ENCODE measurements around the gene TEX10.
"Not testable (repeated sequence)": the region's sequence is repeated elsewhere in the genome, so short reads cannot be mapped to it uniquely, and the experiment has no call there.

Gene TEX10
- total RNA-seq = 20.4 to 28.1 (median 27.9) reads per million in 3 donors

DNA sequence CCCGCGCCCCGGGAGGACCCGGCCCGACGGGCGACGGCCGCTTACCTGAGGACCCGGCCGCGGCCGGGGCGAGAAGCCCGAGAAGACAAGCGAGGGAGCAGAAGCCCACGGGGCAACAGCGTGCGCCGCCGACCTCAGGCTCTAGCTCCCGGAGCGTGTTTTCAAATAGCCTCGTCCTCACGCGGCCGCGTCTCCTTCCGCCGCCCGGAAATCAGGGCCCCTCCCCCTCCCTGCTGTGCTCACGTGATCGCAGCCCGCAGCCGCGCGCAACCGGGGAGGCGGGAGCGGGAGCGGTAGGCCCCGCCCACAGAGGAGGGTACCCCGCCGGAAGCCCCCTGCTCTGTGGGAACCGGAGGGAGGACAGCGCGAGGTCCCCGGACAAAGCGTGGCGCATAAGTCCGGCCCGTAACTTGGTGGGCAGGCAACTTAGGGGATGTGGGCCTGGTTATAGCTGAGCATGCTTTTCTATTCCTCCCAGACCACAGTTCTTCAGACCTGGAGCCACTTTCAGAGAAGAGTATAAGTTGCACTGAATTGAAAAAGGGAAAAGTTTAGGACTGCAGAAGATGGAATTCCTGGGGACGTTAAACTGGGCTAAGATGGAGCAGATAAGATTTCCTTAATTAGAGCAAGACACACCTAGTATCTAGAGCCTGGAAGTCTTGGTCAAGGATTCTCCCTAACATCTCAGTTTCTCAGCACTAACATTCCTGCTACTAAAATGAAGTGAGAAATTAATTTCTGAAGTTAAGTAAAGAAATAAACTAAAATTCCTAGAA is at the start of gene TEX10:
Gene TEX10 (minus strand): TSS at position 216 of the 779 bp plus-strand sequence. CDS start 3,579 bp downstream, outside the sequence.
- Histone ChIP-seq H3K27ac (ENCODE audit: insufficient read depth, low read length, poor library complexity, severe bottlenecking) (peak within 1 kb of the TSS; percentile 71), H3K4me3 (ENCODE audit: insufficient read depth, low read depth, low read length, poor library complexity, severe bottlenecking) (peak within 1 kb of the TSS; percentile 78), H3K36me3 (ENCODE audit: control insufficient read depth, insufficient read depth, low read length) (no peaks in the 10 kb centered on the region), H3K4me1 (ENCODE audit: control insufficient read depth, insufficient read depth, low read length, poor library complexity, severe bottlenecking) (no peaks in the 10 kb centered on the region), H3K27me3 (replicated peaks; ENCODE audit: control insufficient read depth, insufficient read depth, low read length, poor library complexity, severe bottlenecking) (no peaks in the 10 kb centered on the region), H3K9me3 (ENCODE audit: control insufficient read depth, low read length) (no peaks in the 10 kb centered on the region)
- DNase-seq = peak; percentile 73 to 81 (median 76)

GRCh38 chr9:100401042-100401441 is 48.3 kb upstream of the TEX10 start:
- no peak for DNase-seq
- Histone ChIP-seq H3K27me3 (replicated peaks; ENCODE audit: control insufficient read depth, insufficient read depth, low read length, poor library complexity, severe bottlenecking) (no peaks in the 10 kb centered on the region), H3K36me3 (ENCODE audit: control insufficient read depth, insufficient read depth, low read length) (no peaks in the 10 kb centered on the region), H3K27ac (ENCODE audit: insufficient read depth, low read length, poor library complexity, severe bottlenecking) (no peak overlapping the region), H3K9me3 (ENCODE audit: control insufficient read depth, low read length) (no peaks in the 10 kb centered on the region), H3K4me3 (ENCODE audit: insufficient read depth, low read depth, low read length, poor library complexity, severe bottlenecking) (no peak overlapping the region), H3K4me1 (ENCODE audit: control insufficient read depth, insufficient read depth, low read length, poor library complexity, severe bottlenecking) (no peaks in the 10 kb centered on the region)

- Histone ChIP-seq H3K27ac (ENCODE audit: insufficient read depth, low read length, poor library complexity, severe bottlenecking) (no peak overlapping the region), H3K9me3 (ENCODE audit: control insufficient read depth, low read length) (no peaks in the 10 kb centered on the region), H3K4me1 (ENCODE audit: control insufficient read depth, insufficient read depth, low read length, poor library complexity, severe bottlenecking) (no peaks in the 10 kb centered on the region), H3K27me3 (replicated peaks; ENCODE audit: control insufficient read depth, insufficient read depth, low read length, poor library complexity, severe bottlenecking) (no peaks in the 10 kb centered on the region), H3K36me3 (ENCODE audit: control insufficient read depth, insufficient read depth, low read length) (no peaks in the 10 kb centered on the region), H3K4me3 (ENCODE audit: insufficient read depth, low read depth, low read length, poor library complexity, severe bottlenecking) (no peak overlapping the region)
- DNase-seq = no peak
Measured at GRCh38 chr9:100397529-100398266, 45.0 kb upstream of the TEX10 start.

- H3K27me3 ChIP-seq (replicated peaks; ENCODE audit: control insufficient read depth, insufficient read depth, low read length, poor library complexity, severe bottlenecking) = no peaks in the 10 kb centered on the region
- no peak overlapping the region for H3K27ac ChIP-seq (ENCODE audit: insufficient read depth, low read length, poor library complexity, severe bottlenecking)
- no peak overlapping the region for H3K4me3 ChIP-seq (ENCODE audit: insufficient read depth, low read depth, low read length, poor library complexity, severe bottlenecking)
- DNase-seq = no peak
- no peaks in the 10 kb centered on the region for H3K9me3 ChIP-seq (ENCODE audit: control insufficient read depth, low read length)
- no peaks in the 10 kb centered on the region for H3K4me1 ChIP-seq (ENCODE audit: control insufficient read depth, insufficient read depth, low read length, poor library complexity, severe bottlenecking)
- no peaks in the 10 kb centered on the region for H3K36me3 ChIP-seq (ENCODE audit: control insufficient read depth, insufficient read depth, low read length)
Measured at GRCh38 chr9:100396769-100397168, 44.0 kb upstream of the TEX10 start.

GRCh38 chr9:100394816-100395215 is 42.1 kb upstream of the TEX10 start:
- no peak for DNase-seq
- Histone ChIP-seq H3K27ac (ENCODE audit: insufficient read depth, low read length, poor library complexity, severe bottlenecking) (no peak overlapping the region), H3K9me3 (ENCODE audit: control insufficient read depth, low read length) (no peaks in the 10 kb centered on the region), H3K27me3 (replicated peaks; ENCODE audit: control insufficient read depth, insufficient read depth, low read length, poor library complexity, severe bottlenecking) (no peaks in the 10 kb centered on the region), H3K4me3 (ENCODE audit: insufficient read depth, low read depth, low read length, poor library complexity, severe bottlenecking) (no peak overlapping the region), H3K36me3 (ENCODE audit: control insufficient read depth, insufficient read depth, low read length) (no peaks in the 10 kb centered on the region), H3K4me1 (ENCODE audit: control insufficient read depth, insufficient read depth, low read length, poor library complexity, severe bottlenecking) (no peaks in the 10 kb centered on the region)

DNA sequence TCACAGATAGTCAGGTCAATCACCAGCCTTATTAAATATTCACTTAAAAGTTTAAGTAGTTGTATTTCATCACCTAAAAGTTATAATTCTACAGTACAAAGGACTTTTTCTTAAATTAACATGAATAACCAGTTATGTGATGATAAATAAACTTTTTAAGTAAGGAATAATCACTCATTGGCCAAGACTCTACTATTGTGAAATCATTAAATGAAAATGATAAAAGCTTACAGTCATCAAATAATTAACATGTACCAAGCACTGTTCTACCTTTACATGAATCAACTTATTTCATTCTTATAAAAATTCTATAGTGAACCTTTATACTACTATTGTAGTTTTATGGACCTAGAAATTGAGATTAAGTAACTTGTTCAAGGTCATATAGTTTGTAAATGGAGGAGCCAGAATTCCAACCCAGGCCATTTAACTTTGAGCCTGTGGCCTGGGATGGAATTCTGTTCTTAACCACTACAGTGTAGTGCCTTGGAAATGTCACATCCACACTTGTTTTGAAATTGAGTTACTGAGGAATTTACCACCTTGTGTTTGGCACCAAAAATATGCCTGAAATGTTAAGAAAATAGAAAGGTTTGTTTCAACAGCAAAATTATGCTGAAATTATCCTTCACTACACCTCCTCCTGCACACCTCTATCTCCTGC is 41.4 kb upstream of the TEX10 start:
- no peak overlapping the region for H3K27ac ChIP-seq (ENCODE audit: insufficient read depth, low read length, poor library complexity, severe bottlenecking)
- H3K4me3 ChIP-seq (ENCODE audit: insufficient read depth, low read depth, low read length, poor library complexity, severe bottlenecking) = no peak overlapping the region
- DNase-seq = no peak

GRCh38 chr9:100392989-100393388 is 40.2 kb upstream of the TEX10 start:
- not testable (repeated sequence) for DNase-seq; H3K27ac ChIP-seq (ENCODE audit: insufficient read depth, low read length, poor library complexity, severe bottlenecking); H3K36me3 ChIP-seq (ENCODE audit: control insufficient read depth, insufficient read depth, low read length); H3K4me1 ChIP-seq (ENCODE audit: control insufficient read depth, insufficient read depth, low read length, poor library complexity, severe bottlenecking); H3K27me3 ChIP-seq (replicated peaks; ENCODE audit: control insufficient read depth, insufficient read depth, low read length, poor library complexity, severe bottlenecking); H3K4me3 ChIP-seq (ENCODE audit: insufficient read depth, low read depth, low read length, poor library complexity, severe bottlenecking); H3K9me3 ChIP-seq (ENCODE audit: control insufficient read depth, low read length)

More for the DNA sequence above, 41.4 kb upstream of the TEX10 start:
- Histone ChIP-seq H3K9me3 (ENCODE audit: control insufficient read depth, low read length) (no peaks in the 10 kb centered on the region), H3K4me1 (ENCODE audit: control insufficient read depth, insufficient read depth, low read length, poor library complexity, severe bottlenecking) (no peaks in the 10 kb centered on the region), H3K36me3 (ENCODE audit: control insufficient read depth, insufficient read depth, low read length) (no peaks in the 10 kb centered on the region), H3K27me3 (replicated peaks; ENCODE audit: control insufficient read depth, insufficient read depth, low read length, poor library complexity, severe bottlenecking) (no peaks in the 10 kb centered on the region)

- Histone ChIP-seq H3K4me1 (ENCODE audit: control insufficient read depth, insufficient read depth, low read length, poor library complexity, severe bottlenecking) (no peaks in the 10 kb centered on the region), H3K27ac (ENCODE audit: insufficient read depth, low read length, poor library complexity, severe bottlenecking) (no peak overlapping the region), H3K27me3 (replicated peaks; ENCODE audit: control insufficient read depth, insufficient read depth, low read length, poor library complexity, severe bottlenecking) (no peaks in the 10 kb centered on the region), H3K4me3 (ENCODE audit: insufficient read depth, low read depth, low read length, poor library complexity, severe bottlenecking) (no peak overlapping the region), H3K9me3 (ENCODE audit: control insufficient read depth, low read length) (no peaks in the 10 kb centered on the region), H3K36me3 (ENCODE audit: control insufficient read depth, insufficient read depth, low read length) (no peaks in the 10 kb centered on the region)
- no peak for DNase-seq
Measured at GRCh38 chr9:100379862-100380261, 27.1 kb upstream of the TEX10 start.

- Histone ChIP-seq H3K27ac (ENCODE audit: insufficient read depth, low read length, poor library complexity, severe bottlenecking) (no peak overlapping the region), H3K9me3 (ENCODE audit: control insufficient read depth, low read length) (no peaks in the 10 kb centered on the region), H3K36me3 (ENCODE audit: control insufficient read depth, insufficient read depth, low read length) (no peaks in the 10 kb centered on the region), H3K4me3 (ENCODE audit: insufficient read depth, low read depth, low read length, poor library complexity, severe bottlenecking) (no peak overlapping the region), H3K27me3 (replicated peaks; ENCODE audit: control insufficient read depth, insufficient read depth, low read length, poor library complexity, severe bottlenecking) (no peaks in the 10 kb centered on the region), H3K4me1 (ENCODE audit: control insufficient read depth, insufficient read depth, low read length, poor library complexity, severe bottlenecking) (no peaks in the 10 kb centered on the region)
- DNase-seq = no peak
Measured at GRCh38 chr9:100377015-100377414, 24.3 kb upstream of the TEX10 start.

DNA sequence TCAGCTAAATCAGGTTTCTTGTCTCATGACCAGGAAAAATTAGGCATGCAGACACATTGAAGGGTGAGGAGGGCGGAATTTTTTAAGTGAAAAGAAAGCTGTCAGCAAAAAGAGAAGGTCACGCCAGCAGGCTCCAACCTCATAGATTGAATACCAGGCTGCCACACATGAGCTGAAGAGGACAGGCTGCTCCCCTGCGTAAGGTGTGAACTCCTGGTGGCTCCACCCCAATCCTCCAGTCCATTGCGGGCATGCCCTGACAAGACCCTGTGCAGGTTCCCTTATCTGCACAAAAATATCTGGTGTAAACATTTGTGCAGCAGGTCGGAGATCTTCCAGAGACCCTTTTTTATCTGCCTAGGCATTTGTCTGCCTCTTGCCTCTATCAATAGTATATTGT is 22.9 kb upstream of the TEX10 start:
- no peak overlapping the region for H3K4me3 ChIP-seq (ENCODE audit: insufficient read depth, low read depth, low read length, poor library complexity, severe bottlenecking)
- H3K36me3 ChIP-seq (ENCODE audit: control insufficient read depth, insufficient read depth, low read length) = no peaks in the 10 kb centered on the region
- H3K27ac ChIP-seq (ENCODE audit: insufficient read depth, low read length, poor library complexity, severe bottlenecking) = no peak overlapping the region
- no peaks in the 10 kb centered on the region for H3K4me1 ChIP-seq (ENCODE audit: control insufficient read depth, insufficient read depth, low read length, poor library complexity, severe bottlenecking)
- no peaks in the 10 kb centered on the region for H3K27me3 ChIP-seq (replicated peaks; ENCODE audit: control insufficient read depth, insufficient read depth, low read length, poor library complexity, severe bottlenecking)
- DNase-seq = no peak
- H3K9me3 ChIP-seq (ENCODE audit: control insufficient read depth, low read length) = no peaks in the 10 kb centered on the region
